HCT116 (cell line): ENCODE data around the gene TBC1D1. TPM values are rescaled to one million over a fixed set of nuclear protein-coding genes. Genes with fewer than 3 reads are reported as not detected.

Experiments
- ATAC-seq: fragments of 200-7000 bp; cut with Tn5 transposase; 2 replicates; pipeline ENCODE4 v1.9.1; 2020; ENCODE audit warnings: mild to moderate bottlenecking, moderate library complexity
- BruUV-seq: library from RNA; stranded (reverse); fragments of 400-500 nt; replicated peaks from 2 replicates; lab custom pipeline; 2021; lab: Mats Ljungman, UMichigan
- CTCF ChIA-PET: fragments of 300-600 bp; sonication (Branson Sonifier 250); formaldehyde crosslinking; loops from one replicate; lab custom pipeline; 2021; ENCODE audit warnings: antibody characterized with exemption; lab: Charles Lee
- POLR2A ChIA-PET: fragments of 300-600, 350-600 bp; sonication (Branson Sonifier 250); formaldehyde crosslinking; loops from one replicate; lab custom pipeline; 2021; ENCODE audit warnings: antibody characterized with exemption; lab: Charles Lee
- RAD21 ChIA-PET, 2 experiments: fragments of 300-600 bp; sonication (Branson Sonifier 250); formaldehyde crosslinking; loops; one replicate each; lab custom pipeline; 2023; ENCODE audit warnings: low total read pairs in 2 of 2; ENCODE audit not compliant: uncharacterized antibody in 2 of 2, unreplicated experiment in 2 of 2, low non-redundant PET in 1 of 2; lab: Charles Lee
- DNase-seq: peaks from one replicate; pipeline ENCODE4 v3.0.0-alpha.2; 2010; ENCODE audit warnings: low read depth, low spot score
- H2AFZ ChIP-seq: fragments of 200-600 bp; shearing (Covaris generic), sonication (generic); 2 replicates; pipeline ENCODE4 v1.6.1; 2017; ENCODE audit warnings: low read depth, mixed run types, mixed read lengths, antibody characterized with exemption, low read length; ENCODE audit not compliant: poor library complexity, severe bottlenecking
- H3K27ac ChIP-seq: 2 replicates; pipeline ENCODE4 v1.5.1; 2012; ENCODE audit warnings: low read depth, low read length
- H3K27me3 ChIP-seq: fragments of 200-600 bp; sonication (generic); 2 replicates; pipeline ENCODE4 v1.6.1; 2016; ENCODE audit warnings: mixed run types, low read length, mixed read lengths; ENCODE audit not compliant: insufficient read depth
- H3K36me3 ChIP-seq, 2 experiments: fragments of 200-500 bp in 1 of 2; fragments of 200-600 bp in 1 of 2; sonication (Bioruptor generic) in 1 of 2; sonication (generic) in 1 of 2; 2 replicates each; pipeline versions ENCODE4 v1.5.1 to v1.6.1; 2014 to 2016; ENCODE audit warnings: low read length in 2 of 2, inconsistent platforms in 1 of 2, mixed read lengths in 1 of 2, mixed run types in 1 of 2; ENCODE audit not compliant: insufficient read depth in 2 of 2, control insufficient read depth in 1 of 2
- H3K4me1 ChIP-seq, 2 experiments: fragments of 200-600 bp in 1 of 2; sonication (generic) in 1 of 2; 2 replicates each; pipeline versions ENCODE4 v1.5.1 to v1.6.1; 2012 to 2017; ENCODE audit warnings: low read length in 2 of 2, inconsistent platforms in 1 of 2, mild to moderate bottlenecking in 1 of 2, mixed read lengths in 1 of 2, mixed run types in 1 of 2, moderate library complexity in 1 of 2; ENCODE audit not compliant: insufficient read depth in 2 of 2, control insufficient read depth in 1 of 2
- H3K4me2 ChIP-seq: fragments of 200-600 bp; sonication (generic); 2 replicates; pipeline ENCODE4 v1.6.1; 2017; ENCODE audit warnings: mixed run types, low read length, mixed read lengths
- H3K4me3 ChIP-seq, 2 experiments: fragments of 200-600 bp in 1 of 2; sonication (generic) in 1 of 2; replicated peaks in 1 of 2; 2 replicates each; pipeline ENCODE4 v1.5.1; 2011 to 2016; ENCODE audit warnings: low read length in 2 of 2, control low read depth in 1 of 2, low read depth in 1 of 2, mild to moderate bottlenecking in 1 of 2, mixed read lengths in 1 of 2, mixed run types in 1 of 2
- H3K79me2 ChIP-seq: fragments of 200-600 bp; sonication (generic); 2 replicates; pipeline ENCODE4 v1.6.1; 2017; ENCODE audit warnings: mild to moderate bottlenecking, mixed run types, low read length, moderate library complexity, mixed read lengths; ENCODE audit not compliant: insufficient read depth
- H3K9ac ChIP-seq: fragments of 200-600 bp; sonication (generic); 2 replicates; pipeline ENCODE4 v1.6.1; 2016; ENCODE audit warnings: low read length, mixed read lengths
- H3K9me2 ChIP-seq: fragments of 200-600 bp; sonication (generic), shearing (Covaris generic); 2 replicates; pipeline ENCODE4 v1.6.1; 2017; ENCODE audit warnings: mixed run types, mild to moderate bottlenecking, moderate library complexity; ENCODE audit not compliant: insufficient read depth
- H3K9me3 ChIP-seq, 2 experiments: fragments of 200-500 bp in 1 of 2; fragments of 200-600 bp in 1 of 2; sonication (Bioruptor generic) in 1 of 2; sonication (generic) in 1 of 2; 2 replicates each; pipeline ENCODE4 v1.6.1; 2014 to 2017; ENCODE audit warnings: low read length in 2 of 2, mixed read lengths in 2 of 2, inconsistent platforms in 1 of 2, low read depth in 1 of 2, mild to moderate bottlenecking in 1 of 2, mixed run types in 1 of 2, moderate library complexity in 1 of 2; ENCODE audit not compliant: control insufficient read depth in 1 of 2, insufficient read depth in 1 of 2
- H4K20me1 ChIP-seq: fragments of 200-600 bp; sonication (generic), shearing (Covaris generic); 2 replicates; pipeline ENCODE4 v1.6.1; 2017; ENCODE audit warnings: mixed run types, mild to moderate bottlenecking, moderate library complexity; ENCODE audit not compliant: insufficient read depth
- ATF3 ChIP-seq: IDR thresholded peaks from 2 replicates; pipeline ENCODE4 v1.6.1; 2012
- CBX3 ChIP-seq: IDR thresholded peaks from 2 replicates; pipeline ENCODE4 v1.6.1; 2012; ENCODE audit warnings: low read depth
- CEBPB ChIP-seq: IDR thresholded peaks from 2 replicates; pipeline ENCODE4 v1.6.1; 2012; ENCODE audit warnings: low read depth
- EGR1 ChIP-seq: IDR thresholded peaks from 2 replicates; pipeline ENCODE4 v1.6.1; 2012; ENCODE audit warnings: low read depth
- EZH2 ChIP-seq: fragments of 200-600 bp; sonication (generic); IDR thresholded peaks from 2 replicates; pipeline ENCODE4 v1.6.1; 2017; ENCODE audit warnings: antibody characterized with exemption, mixed run types
- EZH2phosphoT487 ChIP-seq: fragments of 200-600 bp; IDR thresholded peaks from 2 replicates; pipeline ENCODE4 v1.6.1; 2018; ENCODE audit warnings: antibody characterized with exemption, borderline replicate concordance
- FOSL1 ChIP-seq: IDR thresholded peaks from 2 replicates; pipeline ENCODE4 v1.6.1; 2012; ENCODE audit warnings: low read depth
- RAD21 ChIP-seq: IDR thresholded peaks from 2 replicates; pipeline ENCODE4 v1.6.1; 2012; ENCODE audit warnings: low read depth, mild to moderate bottlenecking
- REST ChIP-seq: IDR thresholded peaks from 2 replicates; pipeline ENCODE4 v1.6.1; 2012; ENCODE audit warnings: low read depth
- SIN3A ChIP-seq: IDR thresholded peaks from 2 replicates; pipeline ENCODE4 v1.6.1; 2012; ENCODE audit warnings: low read depth
- YY1 ChIP-seq: IDR thresholded peaks from 2 replicates; pipeline ENCODE4 v1.6.1; 2011; ENCODE audit warnings: low read length, low read depth, moderate library complexity, mild to moderate bottlenecking; ENCODE audit not compliant: insufficient replicate concordance; ENCODE audit errors: extremely low read depth
- ZBTB33 ChIP-seq: IDR thresholded peaks from 2 replicates; pipeline ENCODE4 v1.6.1; 2011; ENCODE audit warnings: mild to moderate bottlenecking, low read length, moderate library complexity; ENCODE audit not compliant: insufficient replicate concordance; ENCODE audit errors: extremely low read depth
- ZNF274 ChIP-seq: fragments of 200-500 bp; sonication (Bioruptor generic); IDR thresholded peaks from 2 replicates; pipeline ENCODE4 v1.6.1; 2014; ENCODE audit warnings: mild to moderate bottlenecking, low read depth, low read length, inconsistent platforms
- intact Hi-C: fragments of 100-400 bp; cut with micrococcal nuclease; formaldehyde crosslinking; loops from 2 replicates; pipeline ENCODE4 v1.10.0; 2022
- total RNA-seq: library from RNA; stranded (reverse); gene quantifications from one replicate; pipeline ENCODE4 v1.2.1, GENCODE V29; 2021; ENCODE audit not compliant: unreplicated experiment
- TF ChIP-seq, protein P1 (sequence below): IDR thresholded peaks from 2 replicates; pipeline ENCODE4 v1.6.1; 2012
- TF ChIP-seq, protein P2 (sequence below), 3 experiments: fragments of 200-600 bp in 1 of 3; sonication (generic) in 1 of 3; IDR thresholded peaks in 2 of 3; conservative IDR thresholded peaks in 1 of 3; 2 replicates each; pipeline ENCODE4 v1.5.1; 2012 to 2017; ENCODE audit warnings: low read depth in 2 of 3, low read length in 2 of 3, antibody characterized with exemption in 1 of 3, borderline replicate concordance in 1 of 3, control low read depth in 1 of 3, mild to moderate bottlenecking in 1 of 3, mixed read lengths in 1 of 3, mixed run types in 1 of 3, moderate library complexity in 1 of 3; ENCODE audit not compliant: insufficient read depth in 1 of 3

Gene TBC1D1
- total RNA-seq, 1 experiment from 2014 or later: 82.7 TPM

GRCh38 chr4:38003628-38004027 lies 112.7 kb downstream of the TBC1D1 start:
- ChIA-PET RAD21 (no interaction called here), CTCF (interaction anchor here (1.3 kb wide), 1 partner anchor 11 kb away, joined by 4 read pairs; no protein-coding TSS in a partner anchor), POLR2A (no interaction called here)
- Histone ChIP-seq H2AFZ (no peak overlapping the region), H3K4me2 (no peak overlapping the region), H3K27me3 (no peaks in the 10 kb centered on the region), H3K79me2 (peaks cover 6% of the 10 kb centered on the region), H3K4me3 (no peak overlapping the region), H3K27ac (no peak overlapping the region), H3K9ac (no peak overlapping the region), H3K9me2 (no peaks in the 10 kb centered on the region), H3K4me1 (peaks cover 0 to 3% of the 10 kb centered on the region in 2 experiments; a peak in 1 of 4 replicates), H3K36me3 (no peaks in the 10 kb centered on the region), H3K9me3 (no peaks in the 10 kb centered on the region), H4K20me1 (no peaks in the 10 kb centered on the region)
- no TSS peak for BruUV-seq
- ATAC-seq: no peak
- intact Hi-C loops: no loop called here
- TF ChIP-seq EGR1 (no peak), EZH2phosphoT487 (no peak), ATF3 (no peak), ZBTB33 (no peak), ZNF274 (no peak), FOSL1 (no peak), CBX3 (no peak), YY1 (no peak), SIN3A (no peak), RAD21 (no peak), EZH2 (no peak), REST (no peak), CEBPB (no peak)
- TF ChIP-seq, protein P1, sequence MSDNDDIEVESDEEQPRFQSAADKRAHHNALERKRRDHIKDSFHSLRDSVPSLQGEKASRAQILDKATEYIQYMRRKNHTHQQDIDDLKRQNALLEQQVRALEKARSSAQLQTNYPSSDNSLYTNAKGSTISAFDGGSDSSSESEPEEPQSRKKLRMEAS: no peak
- TF ChIP-seq, protein P2, sequence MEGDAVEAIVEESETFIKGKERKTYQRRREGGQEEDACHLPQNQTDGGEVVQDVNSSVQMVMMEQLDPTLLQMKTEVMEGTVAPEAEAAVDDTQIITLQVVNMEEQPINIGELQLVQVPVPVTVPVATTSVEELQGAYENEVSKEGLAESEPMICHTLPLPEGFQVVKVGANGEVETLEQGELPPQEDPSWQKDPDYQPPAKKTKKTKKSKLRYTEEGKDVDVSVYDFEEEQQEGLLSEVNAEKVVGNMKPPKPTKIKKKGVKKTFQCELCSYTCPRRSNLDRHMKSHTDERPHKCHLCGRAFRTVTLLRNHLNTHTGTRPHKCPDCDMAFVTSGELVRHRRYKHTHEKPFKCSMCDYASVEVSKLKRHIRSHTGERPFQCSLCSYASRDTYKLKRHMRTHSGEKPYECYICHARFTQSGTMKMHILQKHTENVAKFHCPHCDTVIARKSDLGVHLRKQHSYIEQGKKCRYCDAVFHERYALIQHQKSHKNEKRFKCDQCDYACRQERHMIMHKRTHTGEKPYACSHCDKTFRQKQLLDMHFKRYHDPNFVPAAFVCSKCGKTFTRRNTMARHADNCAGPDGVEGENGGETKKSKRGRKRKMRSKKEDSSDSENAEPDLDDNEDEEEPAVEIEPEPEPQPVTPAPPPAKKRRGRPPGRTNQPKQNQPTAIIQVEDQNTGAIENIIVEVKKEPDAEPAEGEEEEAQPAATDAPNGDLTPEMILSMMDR (IDR thresholded peaks at IDR 0.05 in 2 of 3, conservative IDR thresholded peaks at IDR 0.05 in 1 of 3; ENCODE audit: borderline replicate concordance in 1 of 3, insufficient read depth in 1 of 3, low read depth in 2 of 3, low read length in 2 of 3): no peak
- DNase-seq: no peak
